K562 (cell line): ENCODE results near the gene FAM53A. TPM values are rescaled to one million over a fixed set of nuclear protein-coding genes. Genes with fewer than 3 reads are reported as not detected.

Experiments
- CBFA2T3 ChIP-seq: fragments of 450-650 bp; IDR thresholded peaks from 2 replicates; pipeline ENCODE4 v1.6.1; 2017
- DNMT1 ChIP-seq: fragments of 450-650 bp; IDR thresholded peaks from 2 replicates; pipeline ENCODE4 v1.6.1; 2016; ENCODE audit warnings: antibody characterized with exemption, mild to moderate bottlenecking
- KLF6 ChIP-seq: fragments of 250-450 bp; sonication (Bioruptor Pico); IDR thresholded peaks from 2 replicates; pipeline ENCODE4 v1.4.0; 2020; ENCODE audit warnings: mild to moderate bottlenecking, moderate library complexity, borderline replicate concordance
- MCM7 ChIP-seq, 2 experiments: fragments of 450-650 bp; IDR thresholded peaks; 2 replicates each; pipeline ENCODE4 v1.6.1; 2016 to 2018
- PHB2 ChIP-seq: fragments of 450-650 bp; IDR thresholded peaks from 2 replicates; pipeline ENCODE4 v1.6.1; 2017; ENCODE audit warnings: low read depth
- POLR2AphosphoS2 ChIP-seq: IDR thresholded peaks from 2 replicates; pipeline ENCODE4 v1.6.1; 2012; ENCODE audit warnings: low read length, improper control_type of control experiment
- POU5F1 ChIP-seq: fragments of 150-350 bp; IDR thresholded peaks from 2 replicates; pipeline ENCODE4 v1.6.1; 2014; ENCODE audit warnings: borderline replicate concordance, low read length, low read depth, mild to moderate bottlenecking; ENCODE audit not compliant: partially characterized antibody
- RBFOX2 ChIP-seq: fragments of 200-400 bp; formaldehyde crosslinking; IDR thresholded peaks from 2 replicates; pipeline ENCODE4 v1.6.1; 2017; ENCODE audit warnings: low read depth, mild to moderate bottlenecking, low read length, moderate library complexity
- SIX5 ChIP-seq, 2 experiments: IDR thresholded peaks; 2 replicates each; pipeline ENCODE4 v1.6.1; 2011; ENCODE audit warnings: low read length in 2 of 2, borderline replicate concordance in 1 of 2, low read depth in 1 of 2, mild to moderate bottlenecking in 1 of 2, moderate library complexity in 1 of 2; ENCODE audit not compliant: insufficient read depth in 1 of 2
- SREBF1 ChIP-seq: fragments of 150-350 bp; IDR thresholded peaks from 2 replicates; pipeline ENCODE4 v1.6.1; 2014; ENCODE audit warnings: antibody characterized with exemption, low read depth, low read length, borderline replicate concordance
- SREBF2 ChIP-seq: sonication (generic); formaldehyde crosslinking; IDR thresholded peaks from 2 replicates; pipeline ENCODE4 v1.4.0; 2020; ENCODE audit warnings: mild to moderate bottlenecking, missing genetic modification reagents
- TGIF2 ChIP-seq: sonication (generic); formaldehyde crosslinking; IDR thresholded peaks from 2 replicates; pipeline ENCODE4 v1.8.1; 2022; ENCODE audit warnings: mild to moderate bottlenecking, missing genetic modification reagents, moderate library complexity
- ZFP36 ChIP-seq: fragments of 150-350 bp; IDR thresholded peaks from 2 replicates; pipeline ENCODE4 v1.6.1; 2018; ENCODE audit warnings: low read length, low read depth; ENCODE audit not compliant: partially characterized antibody
- ZNF134 ChIP-seq: fragments of 250-450 bp; sonication (Bioruptor Pico); conservative IDR thresholded peaks from 2 replicates; pipeline ENCODE4 v1.4.0; 2020
- ZNF766 ChIP-seq: fragments of 200-800 bp; sonication (Bioruptor generic); conservative IDR thresholded peaks from 2 replicates; pipeline ENCODE4 v1.6.1; 2016; ENCODE audit warnings: missing genetic modification characterization, missing compliant biosample characterization
- polyA plus RNA-seq, 8 experiments: library from polyadenylated mRNA; depleted of rRNA in 4 of 8; stranded (reverse) in 5 of 8; unstranded in 3 of 8; fragments of >200 nt; fragmentation: Nextera tagmentation in 2 of 8; fragmentation: Illumina TruSeq in 1 of 8; extraction: Ambion mirVana in 2 of 8; extraction: Trizol in 1 of 8; gene quantifications; 2 replicates each; pipeline versions ENCODE4 v1.2.1 to v1.2.3, GENCODE V29; 2011 to 2014; ENCODE audit warnings: inconsistent platforms in 1 of 8, missing spikeins in 1 of 8
- total RNA-seq, 7 experiments: library from RNA; depleted of rRNA in 6 of 7; stranded (reverse); fragments of >200 nt in 6 of 7; fragmentation: Illumina TruSeq in 2 of 7; extraction: Trizol in 2 of 7; gene quantifications; 2 replicates each; pipeline versions ENCODE4 v1.2.1 to v1.2.3, GENCODE V29; 2011 to 2021; ENCODE audit warnings: low replicate concordance in 1 of 7
- TF ChIP-seq, protein P1 (sequence below): fragments of 150-350 bp; IDR thresholded peaks from 2 replicates; pipeline ENCODE4 v1.6.1; 2014; ENCODE audit warnings: low read depth, mild to moderate bottlenecking, low read length, borderline replicate concordance
- TF ChIP-seq, protein P2 (sequence below): sonication (generic); formaldehyde crosslinking; IDR thresholded peaks from 2 replicates; pipeline ENCODE4 v1.8.0; 2022; ENCODE audit warnings: missing genetic modification reagents, mild to moderate bottlenecking, borderline replicate concordance
- TF ChIP-seq, protein P3 (sequence below): fragments of 250-450 bp; sonication (Bioruptor Pico); IDR thresholded peaks from 2 replicates; pipeline ENCODE4 v1.5.1; 2021; ENCODE audit warnings: mild to moderate bottlenecking
- TF ChIP-seq, protein P4 (sequence below): sonication (generic); formaldehyde crosslinking; IDR thresholded peaks from 2 replicates; pipeline ENCODE4 v1.8.0; 2023; ENCODE audit warnings: mild to moderate bottlenecking, missing genetic modification reagents
- TF ChIP-seq, protein P5 (sequence below): fragments of 150-350 bp; conservative IDR thresholded peaks from 2 replicates; pipeline ENCODE4 v1.6.1; 2014; ENCODE audit warnings: low read length

Gene FAM53A
- total and polyA plus RNA-seq, 9 of the 15 experiments (the other 6 are each of a cell fraction or from before 2014, with no cell fraction given), result 0.53 to 2.7 (median 1.4) TPM; not detected in 2

DNA sequence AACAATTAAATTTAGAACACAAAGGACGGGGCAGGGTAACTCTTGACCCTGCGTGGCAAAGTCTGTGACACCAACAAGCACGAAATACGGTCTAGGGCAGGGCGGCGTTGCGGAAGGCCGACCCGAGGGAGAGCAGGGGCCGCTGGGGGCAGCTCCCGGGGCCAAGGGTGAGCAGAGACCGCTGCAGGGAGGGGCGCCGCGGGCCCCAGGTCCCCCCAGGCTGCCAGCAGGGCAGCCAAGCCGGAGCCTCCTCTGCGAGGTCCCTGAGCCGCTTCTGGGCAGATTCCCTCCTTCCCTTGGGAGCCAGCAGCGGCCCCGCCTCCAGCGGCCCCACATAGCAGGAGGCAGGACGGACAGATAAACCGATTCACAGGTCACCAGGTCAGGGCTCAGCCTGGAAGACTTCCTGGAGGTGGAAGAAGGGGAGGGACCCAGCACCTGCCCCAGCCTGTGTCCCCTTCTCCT, 90.2 kb downstream of the FAM53A start (continued):
- no peak for TF ChIP-seq TGIF2 (CRISPR knock-in tag)
- TF ChIP-seq MCM7 (IDR thresholded peaks at IDR 0.05), result no peak
- no peak for TF ChIP-seq ZNF766
- TF ChIP-seq, protein P1, sequence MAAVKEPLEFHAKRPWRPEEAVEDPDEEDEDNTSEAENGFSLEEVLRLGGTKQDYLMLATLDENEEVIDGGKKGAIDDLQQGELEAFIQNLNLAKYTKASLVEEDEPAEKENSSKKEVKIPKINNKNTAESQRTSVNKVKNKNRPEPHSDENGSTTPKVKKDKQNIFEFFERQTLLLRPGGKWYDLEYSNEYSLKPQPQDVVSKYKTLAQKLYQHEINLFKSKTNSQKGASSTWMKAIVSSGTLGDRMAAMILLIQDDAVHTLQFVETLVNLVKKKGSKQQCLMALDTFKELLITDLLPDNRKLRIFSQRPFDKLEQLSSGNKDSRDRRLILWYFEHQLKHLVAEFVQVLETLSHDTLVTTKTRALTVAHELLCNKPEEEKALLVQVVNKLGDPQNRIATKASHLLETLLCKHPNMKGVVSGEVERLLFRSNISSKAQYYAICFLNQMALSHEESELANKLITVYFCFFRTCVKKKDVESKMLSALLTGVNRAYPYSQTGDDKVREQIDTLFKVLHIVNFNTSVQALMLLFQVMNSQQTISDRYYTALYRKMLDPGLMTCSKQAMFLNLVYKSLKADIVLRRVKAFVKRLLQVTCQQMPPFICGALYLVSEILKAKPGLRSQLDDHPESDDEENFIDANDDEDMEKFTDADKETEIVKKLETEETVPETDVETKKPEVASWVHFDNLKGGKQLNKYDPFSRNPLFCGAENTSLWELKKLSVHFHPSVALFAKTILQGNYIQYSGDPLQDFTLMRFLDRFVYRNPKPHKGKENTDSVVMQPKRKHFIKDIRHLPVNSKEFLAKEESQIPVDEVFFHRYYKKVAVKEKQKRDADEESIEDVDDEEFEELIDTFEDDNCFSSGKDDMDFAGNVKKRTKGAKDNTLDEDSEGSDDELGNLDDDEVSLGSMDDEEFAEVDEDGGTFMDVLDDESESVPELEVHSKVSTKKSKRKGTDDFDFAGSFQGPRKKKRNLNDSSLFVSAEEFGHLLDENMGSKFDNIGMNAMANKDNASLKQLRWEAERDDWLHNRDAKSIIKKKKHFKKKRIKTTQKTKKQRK, result no peak
- no peak for TF ChIP-seq KLF6 (CRISPR knock-in tag)
- no peak for TF ChIP-seq SIX5 (IDR thresholded peaks at IDR 0.05; ENCODE audit: borderline replicate concordance in 1 of 2, insufficient read depth in 1 of 2, low read depth in 1 of 2, low read length in 2 of 2)
- no peak for TF ChIP-seq POLR2AphosphoS2
- no peak for TF ChIP-seq ZNF134 (CRISPR knock-in tag)
- TF ChIP-seq, protein P2, sequence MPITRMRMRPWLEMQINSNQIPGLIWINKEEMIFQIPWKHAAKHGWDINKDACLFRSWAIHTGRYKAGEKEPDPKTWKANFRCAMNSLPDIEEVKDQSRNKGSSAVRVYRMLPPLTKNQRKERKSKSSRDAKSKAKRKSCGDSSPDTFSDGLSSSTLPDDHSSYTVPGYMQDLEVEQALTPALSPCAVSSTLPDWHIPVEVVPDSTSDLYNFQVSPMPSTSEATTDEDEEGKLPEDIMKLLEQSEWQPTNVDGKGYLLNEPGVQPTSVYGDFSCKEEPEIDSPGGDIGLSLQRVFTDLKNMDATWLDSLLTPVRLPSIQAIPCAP (CRISPR knock-in tag), result no peak
- TF ChIP-seq SREBF1, result no peak
- TF ChIP-seq, protein P3, sequence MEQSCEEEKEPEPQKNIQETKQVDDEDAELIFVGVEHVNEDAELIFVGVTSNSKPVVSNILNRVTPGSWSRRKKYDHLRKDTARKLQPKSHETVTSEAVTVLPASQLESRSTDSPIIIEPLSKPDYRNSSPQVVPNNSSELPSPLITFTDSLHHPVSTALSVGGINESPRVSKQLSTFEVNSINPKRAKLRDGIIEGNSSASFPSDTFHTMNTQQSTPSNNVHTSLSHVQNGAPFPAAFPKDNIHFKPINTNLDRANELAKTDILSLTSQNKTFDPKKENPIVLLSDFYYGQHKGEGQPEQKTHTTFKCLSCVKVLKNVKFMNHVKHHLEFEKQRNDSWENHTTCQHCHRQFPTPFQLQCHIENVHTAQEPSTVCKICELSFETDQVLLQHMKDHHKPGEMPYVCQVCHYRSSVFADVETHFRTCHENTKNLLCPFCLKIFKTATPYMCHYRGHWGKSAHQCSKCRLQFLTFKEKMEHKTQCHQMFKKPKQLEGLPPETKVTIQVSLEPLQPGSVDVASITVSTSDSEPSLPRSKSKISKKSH (CRISPR knock-in tag), result no peak
- peak; percentile 99 for TF ChIP-seq ZFP36
- TF ChIP-seq PHB2, result no peak
- TF ChIP-seq, protein P4, sequence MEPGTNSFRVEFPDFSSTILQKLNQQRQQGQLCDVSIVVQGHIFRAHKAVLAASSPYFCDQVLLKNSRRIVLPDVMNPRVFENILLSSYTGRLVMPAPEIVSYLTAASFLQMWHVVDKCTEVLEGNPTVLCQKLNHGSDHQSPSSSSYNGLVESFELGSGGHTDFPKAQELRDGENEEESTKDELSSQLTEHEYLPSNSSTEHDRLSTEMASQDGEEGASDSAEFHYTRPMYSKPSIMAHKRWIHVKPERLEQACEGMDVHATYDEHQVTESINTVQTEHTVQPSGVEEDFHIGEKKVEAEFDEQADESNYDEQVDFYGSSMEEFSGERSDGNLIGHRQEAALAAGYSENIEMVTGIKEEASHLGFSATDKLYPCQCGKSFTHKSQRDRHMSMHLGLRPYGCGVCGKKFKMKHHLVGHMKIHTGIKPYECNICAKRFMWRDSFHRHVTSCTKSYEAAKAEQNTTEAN, result no peak
- TF ChIP-seq DNMT1, result no peak
- TF ChIP-seq POU5F1, result no peak
- TF ChIP-seq, protein P5, sequence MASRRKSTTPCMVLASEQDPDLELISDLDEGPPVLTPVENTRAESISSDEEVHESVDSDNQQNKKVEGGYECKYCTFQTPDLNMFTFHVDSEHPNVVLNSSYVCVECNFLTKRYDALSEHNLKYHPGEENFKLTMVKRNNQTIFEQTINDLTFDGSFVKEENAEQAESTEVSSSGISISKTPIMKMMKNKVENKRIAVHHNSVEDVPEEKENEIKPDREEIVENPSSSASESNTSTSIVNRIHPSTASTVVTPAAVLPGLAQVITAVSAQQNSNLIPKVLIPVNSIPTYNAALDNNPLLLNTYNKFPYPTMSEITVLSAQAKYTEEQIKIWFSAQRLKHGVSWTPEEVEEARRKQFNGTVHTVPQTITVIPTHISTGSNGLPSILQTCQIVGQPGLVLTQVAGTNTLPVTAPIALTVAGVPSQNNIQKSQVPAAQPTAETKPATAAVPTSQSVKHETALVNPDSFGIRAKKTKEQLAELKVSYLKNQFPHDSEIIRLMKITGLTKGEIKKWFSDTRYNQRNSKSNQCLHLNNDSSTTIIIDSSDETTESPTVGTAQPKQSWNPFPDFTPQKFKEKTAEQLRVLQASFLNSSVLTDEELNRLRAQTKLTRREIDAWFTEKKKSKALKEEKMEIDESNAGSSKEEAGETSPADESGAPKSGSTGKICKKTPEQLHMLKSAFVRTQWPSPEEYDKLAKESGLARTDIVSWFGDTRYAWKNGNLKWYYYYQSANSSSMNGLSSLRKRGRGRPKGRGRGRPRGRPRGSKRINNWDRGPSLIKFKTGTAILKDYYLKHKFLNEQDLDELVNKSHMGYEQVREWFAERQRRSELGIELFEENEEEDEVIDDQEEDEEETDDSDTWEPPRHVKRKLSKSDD, result no peak
- no peak for TF ChIP-seq RBFOX2
- no peak for TF ChIP-seq SREBF2 (CRISPR knock-in tag)
- peak; percentile 44; the same call in 1 of the 2 replicates for TF ChIP-seq CBFA2T3
